ENCODE results near the gene SLC47A2.

SLC47A2 gene

DNA sequence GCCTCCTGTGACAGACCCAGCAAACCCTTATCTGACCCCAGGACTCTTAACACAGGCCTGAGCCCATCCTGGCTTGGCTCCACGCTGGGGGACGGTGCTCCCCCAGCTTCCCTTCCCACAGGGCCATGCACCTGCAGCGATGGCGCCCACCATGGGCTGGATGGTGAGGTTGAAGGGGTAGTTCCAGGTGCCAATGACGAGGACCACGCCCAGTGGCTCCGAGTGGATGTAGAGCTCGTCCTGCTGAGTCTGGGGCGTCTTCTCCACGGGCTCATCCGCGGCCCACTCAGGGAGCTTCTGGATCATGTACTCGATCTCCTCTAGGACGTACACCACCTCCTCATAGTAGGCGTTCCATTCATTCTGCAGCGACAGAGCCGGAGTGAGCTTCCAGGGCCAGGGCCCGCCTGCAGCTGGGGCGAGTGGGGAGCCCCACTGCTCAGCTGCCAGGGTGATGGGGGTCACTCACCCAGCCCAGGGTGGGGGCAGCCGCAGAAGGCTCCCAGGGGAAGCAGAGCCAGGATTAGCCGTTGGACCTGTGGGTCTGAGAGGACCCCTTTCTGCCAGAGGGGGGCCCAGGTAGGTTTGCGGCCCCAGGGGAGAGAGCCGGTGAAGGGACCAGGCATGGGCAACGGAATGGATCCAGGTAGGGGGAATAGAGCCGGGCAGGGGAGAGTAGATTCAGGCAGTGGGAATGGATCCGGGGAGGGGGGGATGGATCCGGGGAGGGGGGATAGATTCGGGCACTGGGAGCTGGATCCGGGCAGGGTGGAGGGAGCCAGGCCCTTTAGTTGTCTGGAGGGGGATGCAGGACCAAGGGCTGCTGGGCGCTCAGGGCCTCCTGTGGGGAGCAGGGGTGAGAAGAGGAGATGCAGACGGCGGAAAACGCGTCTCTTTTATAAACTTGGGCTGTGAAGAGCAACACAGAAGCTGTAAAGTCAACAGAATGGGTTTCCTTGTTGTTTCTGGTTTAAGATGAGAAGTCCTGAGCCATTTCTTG, 27.0 kb upstream of the SLC47A2 start:
- no peaks in the 10 kb centered on the region for H3K4me1 ChIP-seq (ENCODE audit: control insufficient read depth, insufficient read depth, low read length)
- no peaks in the 10 kb centered on the region for H3K27me3 ChIP-seq (ENCODE audit: control insufficient read depth, insufficient read depth, low read length)
- no peaks in the 10 kb centered on the region for H3K36me3 ChIP-seq (ENCODE audit: control insufficient read depth, insufficient read depth, low read length)
- H3K27ac ChIP-seq (ENCODE audit: low read depth, low read length) = no peak overlapping the region
- no peak overlapping the region for H3K4me3 ChIP-seq (ENCODE audit: low read length)
- no peak overlapping the region for H3K9ac ChIP-seq (ENCODE audit: low read length)

- Histone ChIP-seq H3K4me3 (ENCODE audit: low read length) (no peak overlapping the region), H3K36me3 (ENCODE audit: control insufficient read depth, insufficient read depth, low read length) (no peaks in the 10 kb centered on the region), H3K9ac (ENCODE audit: low read length) (no peak overlapping the region), H3K27me3 (ENCODE audit: control insufficient read depth, insufficient read depth, low read length) (no peaks in the 10 kb centered on the region), H3K27ac (ENCODE audit: low read depth, low read length) (no peak overlapping the region), H3K4me1 (ENCODE audit: control insufficient read depth, insufficient read depth, low read length) (no peaks in the 10 kb centered on the region)
These were observed 26.1 kb upstream of the SLC47A2 start for GRCh38 chr17:19742495-19742894.

- no peak overlapping the region for H3K27ac ChIP-seq (ENCODE audit: low read depth, low read length)
- no peak overlapping the region for H3K4me3 ChIP-seq (ENCODE audit: low read length)
- H3K27me3 ChIP-seq (ENCODE audit: control insufficient read depth, insufficient read depth, low read length) = no peaks in the 10 kb centered on the region
- no peaks in the 10 kb centered on the region for H3K4me1 ChIP-seq (ENCODE audit: control insufficient read depth, insufficient read depth, low read length)
- no peaks in the 10 kb centered on the region for H3K36me3 ChIP-seq (ENCODE audit: control insufficient read depth, insufficient read depth, low read length)
- no peak overlapping the region for H3K9ac ChIP-seq (ENCODE audit: low read length)
These were observed 25.6 kb upstream of the SLC47A2 start for GRCh38 chr17:19741832-19742457.

GRCh38 chr17:19740933-19741332, 24.5 kb upstream of the SLC47A2 start:
- Histone ChIP-seq H3K9ac (ENCODE audit: low read length) (no peak overlapping the region), H3K27me3 (ENCODE audit: control insufficient read depth, insufficient read depth, low read length) (no peaks in the 10 kb centered on the region), H3K27ac (ENCODE audit: low read depth, low read length) (no peak overlapping the region), H3K36me3 (ENCODE audit: control insufficient read depth, insufficient read depth, low read length) (no peaks in the 10 kb centered on the region), H3K4me3 (ENCODE audit: low read length) (no peak overlapping the region), H3K4me1 (ENCODE audit: control insufficient read depth, insufficient read depth, low read length) (no peaks in the 10 kb centered on the region)

- H3K27ac ChIP-seq (ENCODE audit: low read depth, low read length) = no peak overlapping the region
- no peaks in the 10 kb centered on the region for H3K27me3 ChIP-seq (ENCODE audit: control insufficient read depth, insufficient read depth, low read length)
- H3K36me3 ChIP-seq (ENCODE audit: control insufficient read depth, insufficient read depth, low read length) = no peaks in the 10 kb centered on the region
- H3K4me3 ChIP-seq (ENCODE audit: low read length) = no peak overlapping the region
- no peaks in the 10 kb centered on the region for H3K4me1 ChIP-seq (ENCODE audit: control insufficient read depth, insufficient read depth, low read length)
- H3K9ac ChIP-seq (ENCODE audit: low read length) = no peak overlapping the region
These were observed 23.1 kb upstream of the SLC47A2 start for GRCh38 chr17:19739241-19740201.

DNA sequence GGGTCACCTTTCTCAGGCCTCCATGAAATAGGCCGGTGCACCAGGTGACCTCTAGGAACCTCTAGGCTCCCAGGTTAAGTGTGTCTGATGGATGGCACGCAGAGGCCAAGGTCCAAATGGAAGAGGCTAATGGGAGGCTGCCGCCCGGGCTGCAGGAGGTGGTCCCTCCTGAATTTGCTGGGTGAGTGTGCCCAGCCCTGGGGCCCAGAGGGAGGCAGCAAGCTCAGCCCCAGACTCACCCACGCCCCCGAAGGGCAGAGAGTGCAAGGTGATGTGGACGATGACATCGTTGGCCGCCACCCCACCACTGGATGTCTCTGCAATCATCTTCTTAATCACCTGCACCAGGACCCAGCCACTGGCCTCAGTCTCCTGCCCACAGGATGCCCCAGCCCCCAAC, 22.4 kb upstream of the SLC47A2 start:
- no peaks in the 10 kb centered on the region for H3K4me1 ChIP-seq (ENCODE audit: control insufficient read depth, insufficient read depth, low read length)
- no peak overlapping the region for H3K9ac ChIP-seq (ENCODE audit: low read length)
- no peaks in the 10 kb centered on the region for H3K36me3 ChIP-seq (ENCODE audit: control insufficient read depth, insufficient read depth, low read length)
- no peak overlapping the region for H3K4me3 ChIP-seq (ENCODE audit: low read length)
- H3K27me3 ChIP-seq (ENCODE audit: control insufficient read depth, insufficient read depth, low read length) = no peaks in the 10 kb centered on the region
- H3K27ac ChIP-seq (ENCODE audit: low read depth, low read length) = no peak overlapping the region

DNA sequence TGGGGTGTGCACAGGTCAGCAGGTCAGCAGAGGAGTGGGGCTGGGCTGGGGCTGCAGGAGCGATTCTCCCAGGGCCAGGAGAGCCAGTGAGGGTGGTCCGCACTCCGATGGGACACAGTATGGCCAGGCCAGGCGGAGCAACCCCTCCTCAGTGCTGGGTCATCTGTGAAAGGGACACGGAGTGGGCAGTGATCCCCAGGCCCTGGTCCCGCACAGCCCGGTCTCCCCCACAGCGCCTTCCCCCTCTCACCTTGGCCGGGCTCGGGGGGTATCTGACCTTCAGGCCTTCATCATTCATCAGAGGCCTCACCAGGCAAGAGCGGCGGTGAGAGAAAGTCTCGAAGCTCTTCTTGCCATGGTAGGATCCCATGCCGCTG, 21.7 kb upstream of the SLC47A2 start:
- Histone ChIP-seq H3K27ac (ENCODE audit: low read depth, low read length) (no peak overlapping the region), H3K36me3 (ENCODE audit: control insufficient read depth, insufficient read depth, low read length) (no peaks in the 10 kb centered on the region), H3K4me1 (ENCODE audit: control insufficient read depth, insufficient read depth, low read length) (no peaks in the 10 kb centered on the region), H3K4me3 (ENCODE audit: low read length) (no peak overlapping the region), H3K9ac (ENCODE audit: low read length) (no peak overlapping the region), H3K27me3 (ENCODE audit: control insufficient read depth, insufficient read depth, low read length) (no peaks in the 10 kb centered on the region)

- H3K4me1 ChIP-seq (ENCODE audit: control insufficient read depth, insufficient read depth, low read length) = no peaks in the 10 kb centered on the region
These were observed 21.1 kb upstream of the SLC47A2 start for GRCh38 chr17:19737305-19738072.

DNA sequence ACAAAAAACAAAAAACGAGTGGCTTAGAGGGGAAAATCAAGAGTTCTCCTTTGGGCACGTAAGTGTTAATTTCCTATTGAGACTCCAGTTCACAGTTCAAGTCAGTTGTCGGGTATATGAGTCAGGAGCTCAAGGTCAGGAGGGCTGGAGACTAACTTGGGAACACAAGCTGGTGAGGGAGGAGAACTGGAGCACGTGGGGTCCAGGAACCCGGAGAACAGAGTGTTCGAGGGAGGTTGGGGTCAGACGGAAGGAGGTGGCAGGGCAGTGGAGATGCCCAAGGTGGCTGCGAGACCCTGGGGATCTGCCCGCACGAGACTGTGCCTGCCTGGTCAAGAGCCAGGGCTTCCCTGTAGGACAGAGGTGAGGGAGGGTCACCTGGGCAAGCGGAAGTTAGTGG, 19.7 kb upstream of the SLC47A2 start:
- Histone ChIP-seq H3K4me3 (ENCODE audit: low read length) (no peak overlapping the region), H3K9ac (ENCODE audit: low read length) (no peak overlapping the region), H3K27me3 (ENCODE audit: control insufficient read depth, insufficient read depth, low read length) (no peaks in the 10 kb centered on the region), H3K27ac (ENCODE audit: low read depth, low read length) (no peak overlapping the region), H3K36me3 (ENCODE audit: control insufficient read depth, insufficient read depth, low read length) (no peaks in the 10 kb centered on the region), H3K4me1 (ENCODE audit: control insufficient read depth, insufficient read depth, low read length) (no peaks in the 10 kb centered on the region)

More at GRCh38 chr17:19737305-19738072, 21.1 kb upstream of the SLC47A2 start:
- Histone ChIP-seq H3K9ac (ENCODE audit: low read length) (no peak overlapping the region), H3K27ac (ENCODE audit: low read depth, low read length) (no peak overlapping the region), H3K27me3 (ENCODE audit: control insufficient read depth, insufficient read depth, low read length) (no peaks in the 10 kb centered on the region), H3K36me3 (ENCODE audit: control insufficient read depth, insufficient read depth, low read length) (no peaks in the 10 kb centered on the region), H3K4me3 (ENCODE audit: low read length) (no peak overlapping the region)

- Histone ChIP-seq H3K4me1 (ENCODE audit: control insufficient read depth, insufficient read depth, low read length) (no peaks in the 10 kb centered on the region), H3K9ac (ENCODE audit: low read length) (no peak overlapping the region), H3K27ac (ENCODE audit: low read depth, low read length) (no peak overlapping the region), H3K4me3 (ENCODE audit: low read length) (no peak overlapping the region), H3K27me3 (ENCODE audit: control insufficient read depth, insufficient read depth, low read length) (no peaks in the 10 kb centered on the region), H3K36me3 (ENCODE audit: control insufficient read depth, insufficient read depth, low read length) (no peaks in the 10 kb centered on the region)
These were observed 17.7 kb upstream of the SLC47A2 start for GRCh38 chr17:19733953-19734526.

DNA sequence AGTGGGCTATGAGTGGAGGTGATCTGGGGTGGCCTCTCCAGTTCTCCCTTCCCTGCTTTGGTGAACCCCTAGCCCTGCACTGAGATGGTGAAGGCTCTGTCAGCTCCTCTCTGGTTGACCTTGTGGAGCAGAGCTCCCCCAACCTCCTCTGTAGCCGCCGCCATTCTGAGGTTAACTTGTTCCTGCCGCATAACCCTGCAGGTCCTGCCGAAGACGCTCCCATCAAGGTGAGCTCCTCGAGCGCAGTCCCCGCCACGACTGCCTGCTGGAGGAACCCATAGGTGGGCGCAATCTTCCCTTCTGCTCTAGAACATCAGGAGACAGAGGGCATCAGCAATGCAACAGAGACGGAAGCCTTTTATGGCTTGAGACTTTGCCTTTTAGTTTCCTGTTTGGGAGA, 15.2 kb upstream of the SLC47A2 start:
- Histone ChIP-seq H3K4me1 (ENCODE audit: control insufficient read depth, insufficient read depth, low read length) (peaks cover 22% of the 10 kb centered on the region), H3K9ac (ENCODE audit: low read length) (no peak overlapping the region), H3K36me3 (ENCODE audit: control insufficient read depth, insufficient read depth, low read length) (no peaks in the 10 kb centered on the region), H3K27ac (ENCODE audit: low read depth, low read length) (no peak overlapping the region), H3K27me3 (ENCODE audit: control insufficient read depth, insufficient read depth, low read length) (no peaks in the 10 kb centered on the region), H3K4me3 (ENCODE audit: low read length) (no peak overlapping the region)
